Suprapubic skin (tissue), 4 donors: ENCODE measurements around the gene NLGN4X.

Experiments
- EP300 ChIP-seq: sonication (generic); formaldehyde crosslinking; IDR thresholded peaks from one replicate; pipeline ENCODE4 v1.6.1; 2017; ENCODE audit warnings: antibody characterized with exemption
- POLR2A ChIP-seq, 2 donors: fragments of 450-650 bp; IDR thresholded peaks; one replicate each; pipeline ENCODE4 v1.6.1; 2017; ENCODE audit warnings: antibody characterized with exemption in 2 of 2, mild to moderate bottlenecking in 2 of 2, moderate library complexity in 2 of 2
- POLR2AphosphoS5 ChIP-seq, 3 donors: sonication (generic); formaldehyde crosslinking; IDR thresholded peaks; one replicate each; pipeline ENCODE4 v1.6.1; 2017; ENCODE audit warnings: antibody characterized with exemption in 3 of 3
- TF ChIP-seq, protein P1 (sequence below), 2 donors: fragments of 200-600 bp in 1 of 2; fragments of 450-650 bp in 1 of 2; sonication (generic) in 1 of 2; IDR thresholded peaks; one replicate each; pipeline ENCODE4 v1.5.1; 2016 to 2019; ENCODE audit warnings: antibody characterized with exemption in 2 of 2, mild to moderate bottlenecking in 1 of 2, moderate library complexity in 1 of 2

DNA sequence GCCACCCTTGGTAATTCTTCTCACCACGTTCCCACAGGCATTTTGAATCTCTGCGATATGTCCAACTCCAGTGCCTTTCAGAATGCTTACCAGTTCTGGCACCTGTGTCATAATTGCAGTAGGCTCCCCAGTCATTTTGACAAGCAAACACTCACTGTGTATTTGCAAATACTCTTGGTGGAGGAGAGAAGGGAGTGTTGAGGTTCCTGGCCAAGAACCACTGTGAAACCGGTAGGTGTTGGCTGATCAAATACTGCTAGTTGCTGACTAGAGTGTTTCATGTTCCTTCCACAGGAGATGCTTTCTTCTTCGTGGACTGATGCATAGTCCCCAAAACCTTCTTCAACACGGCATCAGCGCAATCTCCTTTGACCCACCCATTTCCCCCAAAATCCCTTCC lies 16.0 kb upstream of the NLGN4X start:
- TF ChIP-seq, protein P1, sequence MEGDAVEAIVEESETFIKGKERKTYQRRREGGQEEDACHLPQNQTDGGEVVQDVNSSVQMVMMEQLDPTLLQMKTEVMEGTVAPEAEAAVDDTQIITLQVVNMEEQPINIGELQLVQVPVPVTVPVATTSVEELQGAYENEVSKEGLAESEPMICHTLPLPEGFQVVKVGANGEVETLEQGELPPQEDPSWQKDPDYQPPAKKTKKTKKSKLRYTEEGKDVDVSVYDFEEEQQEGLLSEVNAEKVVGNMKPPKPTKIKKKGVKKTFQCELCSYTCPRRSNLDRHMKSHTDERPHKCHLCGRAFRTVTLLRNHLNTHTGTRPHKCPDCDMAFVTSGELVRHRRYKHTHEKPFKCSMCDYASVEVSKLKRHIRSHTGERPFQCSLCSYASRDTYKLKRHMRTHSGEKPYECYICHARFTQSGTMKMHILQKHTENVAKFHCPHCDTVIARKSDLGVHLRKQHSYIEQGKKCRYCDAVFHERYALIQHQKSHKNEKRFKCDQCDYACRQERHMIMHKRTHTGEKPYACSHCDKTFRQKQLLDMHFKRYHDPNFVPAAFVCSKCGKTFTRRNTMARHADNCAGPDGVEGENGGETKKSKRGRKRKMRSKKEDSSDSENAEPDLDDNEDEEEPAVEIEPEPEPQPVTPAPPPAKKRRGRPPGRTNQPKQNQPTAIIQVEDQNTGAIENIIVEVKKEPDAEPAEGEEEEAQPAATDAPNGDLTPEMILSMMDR (IDR thresholded peaks at IDR 0.05), result no peak
- no peak for TF ChIP-seq EP300
- no peak for TF ChIP-seq POLR2AphosphoS5 (IDR thresholded peaks at IDR 0.05)
- no peak for TF ChIP-seq POLR2A (IDR thresholded peaks at IDR 0.05)
